Mesendoderm (in vitro differentiated cells): Measurements from ENCODE around the gene CLDN9.

Experiments
- DNase-seq: peaks from one replicate; pipeline ENCODE4 v3.0.0; 2013
- H2AK5ac ChIP-seq: 2 replicates; pipeline ENCODE4 v1.6.1; 2013; ENCODE audit warnings: low read length, inconsistent platforms
- H2BK120ac ChIP-seq: 2 replicates; pipeline ENCODE4 v1.6.1; 2013; ENCODE audit warnings: low read depth, mild to moderate bottlenecking, low read length, moderate library complexity, mixed read lengths
- H2BK15ac ChIP-seq: replicated peaks from 2 replicates; pipeline ENCODE4 v1.6.1; 2013; ENCODE audit warnings: low read depth, mild to moderate bottlenecking, moderate library complexity
- H2BK5ac ChIP-seq: 2 replicates; pipeline ENCODE4 v1.6.1; 2013; ENCODE audit warnings: low read length, inconsistent platforms
- H3K18ac ChIP-seq: 2 replicates; pipeline ENCODE4 v1.6.1; 2013; ENCODE audit warnings: mild to moderate bottlenecking, low read length, mixed read lengths
- H3K23ac ChIP-seq: one replicate; pipeline ENCODE4 v1.6.1; 2013; ENCODE audit warnings: low read length
- H3K27ac ChIP-seq: 2 replicates; pipeline ENCODE4 v1.5.1; 2013; ENCODE audit warnings: low read depth, mild to moderate bottlenecking, inconsistent platforms, low read length, moderate library complexity
- H3K27me3 ChIP-seq: 2 replicates; pipeline ENCODE4 v1.6.1; 2013; ENCODE audit warnings: low read length, control low read depth, mild to moderate bottlenecking, inconsistent platforms; ENCODE audit not compliant: insufficient read depth, poor library complexity
- H3K36me3 ChIP-seq: 2 replicates; pipeline ENCODE4 v1.6.1; 2013; ENCODE audit warnings: low read length, inconsistent platforms; ENCODE audit not compliant: control insufficient read depth, insufficient read depth
- H3K4ac ChIP-seq: one replicate; pipeline ENCODE4 v1.6.1; 2013; ENCODE audit warnings: low read depth, mild to moderate bottlenecking, low read length, moderate library complexity
- H3K4me1 ChIP-seq: 2 replicates; pipeline ENCODE4 v1.6.1; 2013; ENCODE audit warnings: low read depth, low read length, inconsistent platforms; ENCODE audit not compliant: control insufficient read depth
- H3K4me2 ChIP-seq: 2 replicates; pipeline ENCODE4 v1.6.1; 2013; ENCODE audit warnings: low read length
- H3K4me3 ChIP-seq: 2 replicates; pipeline ENCODE4 v1.5.1; 2013; ENCODE audit warnings: mild to moderate bottlenecking, low read length
- H3K56ac ChIP-seq: one replicate; pipeline ENCODE4 v1.6.1; 2013; ENCODE audit warnings: low read length
- H3K79me1 ChIP-seq: 2 replicates; pipeline ENCODE4 v1.6.1; 2013; ENCODE audit warnings: low read length, inconsistent platforms
- H3K79me2 ChIP-seq: 2 replicates; pipeline ENCODE4 v1.6.1; 2013; ENCODE audit warnings: mild to moderate bottlenecking, low read length; ENCODE audit not compliant: control insufficient read depth, insufficient read depth
- H3K9ac ChIP-seq: 2 replicates; pipeline ENCODE4 v1.6.1; 2013; ENCODE audit warnings: low read length, inconsistent platforms
- H4K5ac ChIP-seq: one replicate; pipeline ENCODE4 v1.6.1; 2013; ENCODE audit warnings: low read length
- H4K8ac ChIP-seq: one replicate; pipeline ENCODE4 v1.6.1; 2013; ENCODE audit warnings: low read depth, mild to moderate bottlenecking, control low read depth, low read length, moderate library complexity
- WGBS: extraction: QIAGEN DNeasy Blood & Tissue Kit; methylation state at CpG from one replicate; pipeline ENCODE4 v1.1.7; 2013; ENCODE audit warnings: low lambda C conversion rate, missing lambda C conversion rate; ENCODE audit not compliant: insufficient coverage; ENCODE audit errors: extremely low coverage; 5-methylcytosine and 5-hydroxymethylcytosine counted together

Gene CLDN9

DNA sequence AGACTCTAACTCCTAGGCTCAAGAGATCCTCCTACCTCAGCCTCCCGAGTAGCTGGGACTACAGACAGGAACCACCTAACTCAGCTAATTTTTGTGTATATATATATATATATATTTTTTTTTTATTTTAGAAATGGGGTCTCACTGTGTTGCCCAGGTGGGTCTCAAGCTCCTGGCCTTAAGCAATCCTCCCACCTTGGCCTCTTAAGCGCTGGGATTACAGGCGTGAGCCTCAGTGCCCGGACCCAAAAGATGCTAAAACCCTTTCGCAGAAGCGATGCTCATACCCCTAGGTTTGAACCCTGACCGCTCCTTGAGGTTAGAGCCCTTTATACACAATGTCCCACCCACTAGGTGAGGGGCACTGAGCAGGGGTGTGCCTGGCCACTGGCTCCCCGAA is 2.2 kb upstream of the CLDN9 start:
- no peak overlapping the region for H3K4ac ChIP-seq
- peak overlapping the region; percentile 2 for H3K56ac ChIP-seq
- no peak overlapping the region for H4K8ac ChIP-seq
- DNase-seq, result no peak
- H2BK15ac ChIP-seq, result no peak overlapping the region
- H3K27me3 ChIP-seq, result no peaks in the 10 kb centered on the region
- H2BK120ac ChIP-seq, result no peak overlapping the region
- no peak overlapping the region for H2BK5ac ChIP-seq
- no peak overlapping the region for H3K9ac ChIP-seq
- WGBS, result no CpG with 5 or more reads among the region's 8 CpGs
- no peak overlapping the region for H3K18ac ChIP-seq
- no peak overlapping the region for H2AK5ac ChIP-seq
- peak overlapping the region; percentile 85 for H3K23ac ChIP-seq
- H3K4me2 ChIP-seq, result no peak overlapping the region
- no peak overlapping the region for H4K5ac ChIP-seq
- H3K27ac ChIP-seq, result no peak overlapping the region
- peaks cover 2% of the 10 kb centered on the region for H3K36me3 ChIP-seq
- H3K79me1 ChIP-seq, result no peaks in the 10 kb centered on the region
- no peak overlapping the region for H3K4me3 ChIP-seq
- H3K79me2 ChIP-seq, result no peaks in the 10 kb centered on the region
- H3K4me1 ChIP-seq, result peaks cover 23% of the 10 kb centered on the region

DNA sequence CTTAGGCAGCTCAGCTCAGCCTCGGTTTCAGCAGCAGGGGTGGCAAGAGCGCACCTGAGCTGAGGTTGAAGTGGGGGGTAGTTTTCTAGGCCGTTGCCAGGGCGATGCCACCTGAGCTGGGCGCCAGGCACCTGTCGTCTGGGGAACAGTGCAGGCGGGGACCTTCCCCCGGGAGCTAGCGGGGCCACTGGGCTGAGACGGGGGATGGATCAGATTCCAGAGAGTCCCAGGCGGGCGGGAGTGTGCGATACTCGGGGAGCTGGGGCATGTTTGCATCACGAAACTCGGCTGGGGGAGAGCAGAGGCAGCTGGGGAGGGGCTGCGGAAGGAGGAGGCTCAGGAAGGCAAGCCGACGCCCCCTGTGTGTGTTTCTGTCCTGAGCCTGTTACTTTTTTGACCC is 477 bp upstream of the CLDN9 start:
- no peak overlapping the region for H3K23ac ChIP-seq
- peak overlapping the region; percentile 58 for H3K56ac ChIP-seq
- no peak overlapping the region for H2BK5ac ChIP-seq
- WGBS, result no CpG with 5 or more reads among the region's 19 CpGs
- peaks cover 3% of the 10 kb centered on the region for H3K79me1 ChIP-seq
- H2AK5ac ChIP-seq, result no peak overlapping the region
- no peak overlapping the region for H3K4me3 ChIP-seq
- H2BK120ac ChIP-seq, result no peak overlapping the region
- H3K18ac ChIP-seq, result no peak overlapping the region
- peaks cover 13% of the 10 kb centered on the region for H3K79me2 ChIP-seq
- H3K36me3 ChIP-seq, result peaks cover 2% of the 10 kb centered on the region
- H2BK15ac ChIP-seq, result no peak overlapping the region
- H4K5ac ChIP-seq, result no peak overlapping the region
- peak; percentile 37 for DNase-seq
- no peak overlapping the region for H3K4ac ChIP-seq
- no peaks in the 10 kb centered on the region for H3K27me3 ChIP-seq
- peak overlapping the region; percentile 5 for H3K4me2 ChIP-seq
- H3K27ac ChIP-seq, result no peak overlapping the region
- no peak overlapping the region for H4K8ac ChIP-seq
- H3K4me1 ChIP-seq, result peaks cover 12% of the 10 kb centered on the region
- H3K9ac ChIP-seq, result no peak overlapping the region

DNA sequence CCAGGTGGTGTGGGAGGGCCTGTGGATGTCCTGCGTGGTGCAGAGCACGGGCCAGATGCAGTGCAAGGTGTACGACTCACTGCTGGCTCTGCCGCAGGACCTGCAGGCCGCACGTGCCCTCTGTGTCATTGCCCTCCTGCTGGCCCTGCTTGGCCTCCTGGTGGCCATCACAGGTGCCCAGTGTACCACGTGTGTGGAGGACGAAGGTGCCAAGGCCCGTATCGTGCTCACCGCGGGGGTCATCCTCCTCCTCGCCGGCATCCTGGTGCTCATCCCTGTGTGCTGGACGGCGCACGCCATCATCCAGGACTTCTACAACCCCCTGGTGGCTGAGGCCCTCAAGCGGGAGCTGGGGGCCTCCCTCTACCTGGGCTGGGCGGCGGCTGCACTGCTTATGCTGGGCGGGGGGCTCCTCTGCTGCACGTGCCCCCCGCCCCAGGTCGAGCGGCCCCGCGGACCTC is 798 bp downstream of the CLDN9 start:
- Histone ChIP-seq H3K56ac (no peak overlapping the region), H3K4me2 (no peak overlapping the region), H3K4ac (no peak overlapping the region), H3K27me3 (no peaks in the 10 kb centered on the region), H4K8ac (no peak overlapping the region), H3K79me1 (peaks cover 3% of the 10 kb centered on the region), H4K5ac (no peak overlapping the region), H2BK15ac (no peak overlapping the region), H3K79me2 (peaks cover 17% of the 10 kb centered on the region), H2BK5ac (no peak overlapping the region), H3K4me3 (no peak overlapping the region), H3K9ac (no peak overlapping the region), H3K36me3 (peaks cover 2% of the 10 kb centered on the region), H3K23ac (no peak overlapping the region), H3K4me1 (peaks cover 3% of the 10 kb centered on the region), H3K27ac (no peak overlapping the region), H2AK5ac (no peak overlapping the region), H2BK120ac (no peak overlapping the region), H3K18ac (no peak overlapping the region)
- no CpG with 5 or more reads among the region's 27 CpGs for WGBS
- no peak for DNase-seq

DNA sequence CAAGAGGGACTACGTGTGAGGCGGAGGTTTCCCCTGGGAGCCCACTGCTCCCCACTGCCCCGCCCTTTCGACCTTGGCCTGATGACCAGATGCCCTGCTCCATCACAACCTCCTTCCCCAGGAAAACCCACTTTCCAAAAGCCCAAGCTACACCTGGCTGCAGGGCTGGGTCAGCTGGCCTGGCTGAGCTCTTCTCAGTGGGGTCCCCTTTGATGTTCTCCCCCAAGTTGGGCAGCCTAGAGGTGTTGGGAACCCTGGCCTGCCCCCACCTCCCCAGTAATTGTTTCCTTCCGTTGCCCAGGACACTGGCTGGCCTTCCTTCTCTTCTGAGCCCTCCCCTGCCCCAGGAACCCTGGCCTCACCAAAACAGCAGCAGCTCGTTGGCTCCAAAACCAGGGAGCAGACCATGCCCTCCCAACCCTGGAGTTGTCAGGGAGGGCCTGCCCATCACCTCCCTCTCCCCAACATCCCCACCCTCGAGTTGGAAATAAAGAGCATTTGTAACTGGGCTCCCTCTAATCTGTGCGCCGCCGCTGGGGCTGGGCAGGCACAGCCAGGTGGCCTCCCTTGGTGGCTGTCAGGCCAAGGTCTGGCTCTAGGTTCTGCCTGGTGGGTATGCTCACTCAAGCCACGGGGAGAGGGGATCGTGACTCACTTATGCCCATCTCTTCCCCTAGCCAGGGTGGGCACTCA is 1.4 kb downstream of the CLDN9 start:
- H3K56ac ChIP-seq, result no peak overlapping the region
- no peak overlapping the region for H4K8ac ChIP-seq
- H3K79me1 ChIP-seq, result peaks cover 3% of the 10 kb centered on the region
- H3K4me3 ChIP-seq, result no peak overlapping the region
- H2BK15ac ChIP-seq, result no peak overlapping the region
- peaks cover 2% of the 10 kb centered on the region for H3K36me3 ChIP-seq
- H3K23ac ChIP-seq, result no peak overlapping the region
- no peak overlapping the region for H3K27ac ChIP-seq
- H3K9ac ChIP-seq, result no peak overlapping the region
- H3K4me1 ChIP-seq, result no peaks in the 10 kb centered on the region
- WGBS, result no CpG with 5 or more reads among the region's 12 CpGs
- H3K79me2 ChIP-seq, result peaks cover 17% of the 10 kb centered on the region
- H2AK5ac ChIP-seq, result no peak overlapping the region
- no peak overlapping the region for H2BK5ac ChIP-seq
- no peak overlapping the region for H2BK120ac ChIP-seq
- DNase-seq, result no peak
- H3K4me2 ChIP-seq, result no peak overlapping the region
- H4K5ac ChIP-seq, result no peak overlapping the region
- H3K27me3 ChIP-seq, result no peaks in the 10 kb centered on the region
- H3K4ac ChIP-seq, result no peak overlapping the region
- no peak overlapping the region for H3K18ac ChIP-seq

DNA sequence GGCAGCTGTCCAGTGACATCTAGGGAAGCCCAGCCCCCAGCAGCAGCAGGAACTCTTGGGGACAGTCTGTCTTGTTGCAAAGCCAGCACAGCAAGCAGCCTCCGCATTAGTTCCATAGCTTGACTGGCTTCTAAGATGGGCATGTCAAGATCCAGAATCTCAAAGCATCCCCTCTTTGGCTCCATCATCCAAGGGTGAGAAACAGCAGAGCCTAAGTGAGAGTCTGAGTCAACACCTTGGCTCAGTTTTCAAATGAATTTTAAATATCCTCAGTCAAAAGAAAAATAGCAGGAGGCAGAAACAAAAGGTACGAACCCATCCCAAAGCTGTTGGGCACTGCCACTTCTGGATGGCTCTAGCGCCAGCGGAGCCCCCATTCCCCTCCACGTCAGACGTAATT is 2.2 kb downstream of the CLDN9 start:
- H2AK5ac ChIP-seq, result no peak overlapping the region
- no peak overlapping the region for H3K4me3 ChIP-seq
- DNase-seq, result no peak
- no peak overlapping the region for H3K23ac ChIP-seq
- H3K4me2 ChIP-seq, result no peak overlapping the region
- H3K36me3 ChIP-seq, result peaks cover 2% of the 10 kb centered on the region
- no peak overlapping the region for H4K5ac ChIP-seq
- H2BK15ac ChIP-seq, result no peak overlapping the region
- peaks cover 17% of the 10 kb centered on the region for H3K79me2 ChIP-seq
- no peaks in the 10 kb centered on the region for H3K4me1 ChIP-seq
- no peak overlapping the region for H3K9ac ChIP-seq
- H3K56ac ChIP-seq, result no peak overlapping the region
- no peaks in the 10 kb centered on the region for H3K27me3 ChIP-seq
- no peak overlapping the region for H3K18ac ChIP-seq
- H2BK5ac ChIP-seq, result no peak overlapping the region
- H4K8ac ChIP-seq, result no peak overlapping the region
- H2BK120ac ChIP-seq, result no peak overlapping the region
- no CpG with 5 or more reads among the region's 6 CpGs for WGBS
- H3K79me1 ChIP-seq, result peaks cover 3% of the 10 kb centered on the region
- no peak overlapping the region for H3K27ac ChIP-seq
- H3K4ac ChIP-seq, result no peak overlapping the region
